MM.1S (cell line): ENCODE measurements around the gene TADA2A.
A peak's percentile ranks its signal among the peaks of the same experiment; 100 is the strongest.
"Not testable (repeated sequence)": the region's sequence is repeated elsewhere in the genome, so short reads cannot be mapped to it uniquely, and the experiment has no call there.

Source experiments
- DNase-seq: peaks from one replicate; pipeline ENCODE4 v3.0.0-alpha.2; 2015
- H2AFZ ChIP-seq: fragments of 300-600 bp; sonication (generic); 2 replicates; pipeline ENCODE4 v1.6.0; 2016; ENCODE audit warnings: antibody characterized with exemption, low read length
- H3F3A ChIP-seq: fragments of 300-600 bp; sonication (generic); 2 replicates; pipeline ENCODE4 v1.6.1; 2016; ENCODE audit warnings: mild to moderate bottlenecking, antibody characterized with exemption, low read length, moderate library complexity, mixed read lengths; ENCODE audit not compliant: insufficient read depth
- H3K27ac ChIP-seq: fragments of 300-600 bp; sonication (generic); 2 replicates; pipeline ENCODE4 v1.5.1; 2016; ENCODE audit warnings: mild to moderate bottlenecking, low read length
- H3K27me3 ChIP-seq: fragments of 300-600 bp; sonication (generic); replicated peaks from 2 replicates; pipeline ENCODE4 v1.6.0; 2016; ENCODE audit warnings: low read length; ENCODE audit not compliant: insufficient read depth
- H3K36me3 ChIP-seq: fragments of 300-600 bp; sonication (generic); replicated peaks from 2 replicates; pipeline ENCODE4 v1.6.1; 2016; ENCODE audit warnings: mild to moderate bottlenecking, low read length, mixed read lengths; ENCODE audit not compliant: insufficient read depth
- H3K4me1 ChIP-seq: fragments of 300-600 bp; sonication (generic); 2 replicates; pipeline ENCODE4 v1.6.1; 2016; ENCODE audit warnings: low read length, mixed read lengths
- H3K4me2 ChIP-seq: fragments of 300-600 bp; sonication (generic); 2 replicates; pipeline ENCODE4 v1.6.0; 2016; ENCODE audit warnings: low read depth, low read length
- H3K4me3 ChIP-seq: fragments of 300-600 bp; sonication (generic); 2 replicates; pipeline ENCODE4 v1.5.1; 2016; ENCODE audit warnings: low read length, mixed read lengths
- H3K79me2 ChIP-seq: fragments of 300-600 bp; sonication (generic); 2 replicates; pipeline ENCODE4 v1.6.1; 2016; ENCODE audit warnings: mixed run types, low read length, mixed read lengths
- H3K9ac ChIP-seq: fragments of 300-600 bp; sonication (generic); 2 replicates; pipeline ENCODE4 v1.6.1; 2016; ENCODE audit warnings: low read length, mixed read lengths
- H3K9me2 ChIP-seq: fragments of 300-600 bp; sonication (generic); replicated peaks from 2 replicates; pipeline ENCODE4 v1.6.1; 2016; ENCODE audit warnings: mild to moderate bottlenecking, low read length, mixed read lengths; ENCODE audit not compliant: insufficient read depth
- H3K9me3 ChIP-seq: fragments of 300-600 bp; sonication (generic); replicated peaks from 2 replicates; pipeline ENCODE4 v1.6.1; 2016; ENCODE audit warnings: mild to moderate bottlenecking, low read length, mixed read lengths; ENCODE audit not compliant: insufficient read depth
- H4K20me1 ChIP-seq: fragments of 300-600 bp; sonication (generic); 2 replicates; pipeline ENCODE4 v1.6.1; 2016; ENCODE audit warnings: mild to moderate bottlenecking, low read length, moderate library complexity, mixed read lengths; ENCODE audit not compliant: insufficient read depth
- CTCF ChIP-seq: fragments of 300-600 bp; sonication (generic); IDR thresholded peaks from 2 replicates; pipeline ENCODE4 v1.5.1; 2016; ENCODE audit warnings: antibody characterized with exemption, low read length, mixed read lengths
- EZH2 ChIP-seq: fragments of 300-600 bp; sonication (generic); optimal IDR thresholded peaks from 2 replicates; pipeline ENCODE3; 2017; ENCODE audit warnings: low read depth, mild to moderate bottlenecking, antibody characterized with exemption, low read length, mixed read lengths
- EZH2phosphoT487 ChIP-seq: fragments of 300-600 bp; sonication (generic); IDR thresholded peaks from 2 replicates; pipeline ENCODE4 v1.6.1; 2018; ENCODE audit warnings: antibody characterized with exemption, low read length

The TADA2A gene

DNA sequence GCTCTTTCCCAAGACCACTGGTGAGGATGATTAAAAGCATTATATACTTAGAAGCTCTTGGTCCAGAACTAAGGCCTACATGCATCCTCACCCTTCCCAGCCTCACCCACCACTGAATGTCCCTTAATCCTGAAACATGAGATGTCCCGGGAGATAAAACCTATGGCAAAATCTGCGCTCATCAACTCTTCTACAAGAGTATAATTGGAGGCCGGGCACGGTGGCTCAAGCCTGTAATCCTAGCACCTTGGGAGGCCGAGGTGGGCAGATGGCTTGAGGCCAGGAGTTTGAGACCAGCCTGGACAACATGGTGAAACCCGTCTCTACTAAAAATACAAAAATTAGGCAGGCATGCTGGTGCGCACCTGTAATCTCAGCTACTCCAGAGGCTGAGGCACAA, 13.3 kb upstream of the TADA2A start:
- Histone ChIP-seq H3K4me1 (peaks cover 15% of the 10 kb centered on the region), H3K9ac (no peak overlapping the region), H3K27me3 (no peaks in the 10 kb centered on the region), H3K36me3 (no peaks in the 10 kb centered on the region), H3K4me2 (no peak overlapping the region), H3K27ac (no peak overlapping the region), H3K9me3 (no peaks in the 10 kb centered on the region), H3K79me2 (no peaks in the 10 kb centered on the region), H3F3A (no peaks in the 10 kb centered on the region), H4K20me1 (no peaks in the 10 kb centered on the region), H3K4me3 (no peak overlapping the region), H2AFZ (no peak overlapping the region), H3K9me2 (no peaks in the 10 kb centered on the region)
- DNase-seq: no peak
- TF ChIP-seq CTCF: no peak
- TF ChIP-seq EZH2phosphoT487: no peak
- TF ChIP-seq EZH2: no peak

- TF ChIP-seq CTCF (no peak), EZH2phosphoT487 (no peak), EZH2 (no peak)
- H3K9ac ChIP-seq: no peak overlapping the region
- no peak overlapping the region for H3K4me3 ChIP-seq
- H3K36me3 ChIP-seq: no peaks in the 10 kb centered on the region
- no peaks in the 10 kb centered on the region for H4K20me1 ChIP-seq
- no peaks in the 10 kb centered on the region for H3F3A ChIP-seq
- no peak overlapping the region for H2AFZ ChIP-seq
- no peaks in the 10 kb centered on the region for H3K9me2 ChIP-seq
- no peaks in the 10 kb centered on the region for H3K9me3 ChIP-seq
- no peak overlapping the region for H3K27ac ChIP-seq
- no peaks in the 10 kb centered on the region for H3K79me2 ChIP-seq
- H3K4me2 ChIP-seq: no peak overlapping the region
- H3K27me3 ChIP-seq: no peaks in the 10 kb centered on the region
- DNase-seq: no peak
- 0 out of 2 replicates have a peak, but pooled peaks cover 3% of the 10 kb centered on the region for H3K4me1 ChIP-seq
Measured at GRCh38 chr17:37399265-37399803, 7.4 kb upstream of the TADA2A start.

DNA sequence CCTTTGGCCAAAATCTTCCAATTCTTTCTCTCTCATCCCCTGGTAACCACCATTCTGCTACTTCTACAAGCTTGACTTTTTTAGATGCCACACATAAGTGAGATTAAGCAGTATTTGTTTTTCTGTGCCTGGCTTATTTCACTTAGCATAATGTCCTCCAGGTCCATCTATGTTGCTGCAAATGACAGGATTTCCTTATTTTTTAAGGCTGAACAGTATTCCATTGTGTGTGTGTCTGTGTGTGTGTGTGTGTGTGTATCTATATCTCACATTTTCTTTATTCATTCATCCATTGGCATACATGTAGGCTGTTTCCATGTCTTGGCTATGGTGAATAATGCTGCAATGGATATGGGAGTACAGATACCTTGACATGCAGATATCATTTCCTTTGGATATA, 6.2 kb upstream of the TADA2A start:
- H3K36me3 ChIP-seq: no peaks in the 10 kb centered on the region

DNA sequence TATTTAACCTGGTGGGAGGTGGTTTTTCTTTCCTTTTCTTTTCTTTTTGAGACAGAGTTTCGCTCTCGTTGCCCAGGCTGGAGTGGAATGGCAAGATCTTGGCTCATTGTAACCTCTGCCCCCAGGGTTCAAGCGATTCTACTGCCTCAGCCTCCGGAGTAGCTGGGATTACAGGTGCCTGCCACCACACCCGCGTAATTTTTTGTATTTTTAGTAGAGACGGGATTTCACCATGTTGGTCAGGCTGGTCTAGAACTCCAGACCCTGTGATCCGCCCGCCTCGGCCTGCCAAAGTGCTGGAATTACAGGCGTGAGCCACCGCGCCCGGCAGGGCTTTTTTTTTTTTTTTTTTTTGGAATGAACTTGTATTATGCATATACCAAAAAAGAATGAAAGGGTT, 1.2 kb upstream of the TADA2A start:
- not testable (repeated sequence) for DNase-seq, H3K36me3 ChIP-seq, H3K9me3 ChIP-seq, H3K9me2 ChIP-seq, H3K4me1 ChIP-seq, H3K27ac ChIP-seq, H3K27me3 ChIP-seq, H2AFZ ChIP-seq, H3F3A ChIP-seq, H4K20me1 ChIP-seq
- Histone ChIP-seq H3K79me2 (peaks cover 32% of the 10 kb centered on the region), H3K9ac (peak overlapping the region; percentile 89; the same call in 1 of the 2 replicates), H3K4me2 (peak overlapping the region; percentile 98), H3K4me3 (peak overlapping the region; percentile 87)

More for the DNA sequence above, 6.2 kb upstream of the TADA2A start:
- Histone ChIP-seq H3K9me3 (no peaks in the 10 kb centered on the region), H3F3A (no peaks in the 10 kb centered on the region), H3K27me3 (no peaks in the 10 kb centered on the region), H3K4me2 (no peak overlapping the region), H4K20me1 (no peaks in the 10 kb centered on the region), H2AFZ (no peak overlapping the region), H3K4me3 (no peak overlapping the region), H3K9ac (no peak overlapping the region), H3K9me2 (no peaks in the 10 kb centered on the region), H3K79me2 (peaks cover 8% of the 10 kb centered on the region), H3K27ac (no peak overlapping the region), H3K4me1 (peaks cover 7% of the 10 kb centered on the region; the same call in 1 of the 2 replicates)
- TF ChIP-seq CTCF (no peak), EZH2 (no peak), EZH2phosphoT487 (no peak)
- DNase-seq: no peak
